HG02763 (cell line): Measurements from ENCODE around the gene OR1F1.
"Not testable (repeated sequence)": the region's sequence is repeated elsewhere in the genome, so short reads cannot be mapped to it uniquely, and the experiment has no call there.

ENCODE experiments used
- ATAC-seq: cut with Tn5 transposase; IDR thresholded peaks from one replicate; pipeline ENCODE4 v1.9.1; 2021; ENCODE audit warnings: mild to moderate bottlenecking, moderate library complexity; ENCODE audit not compliant: unreplicated experiment

Gene OR1F1

DNA sequence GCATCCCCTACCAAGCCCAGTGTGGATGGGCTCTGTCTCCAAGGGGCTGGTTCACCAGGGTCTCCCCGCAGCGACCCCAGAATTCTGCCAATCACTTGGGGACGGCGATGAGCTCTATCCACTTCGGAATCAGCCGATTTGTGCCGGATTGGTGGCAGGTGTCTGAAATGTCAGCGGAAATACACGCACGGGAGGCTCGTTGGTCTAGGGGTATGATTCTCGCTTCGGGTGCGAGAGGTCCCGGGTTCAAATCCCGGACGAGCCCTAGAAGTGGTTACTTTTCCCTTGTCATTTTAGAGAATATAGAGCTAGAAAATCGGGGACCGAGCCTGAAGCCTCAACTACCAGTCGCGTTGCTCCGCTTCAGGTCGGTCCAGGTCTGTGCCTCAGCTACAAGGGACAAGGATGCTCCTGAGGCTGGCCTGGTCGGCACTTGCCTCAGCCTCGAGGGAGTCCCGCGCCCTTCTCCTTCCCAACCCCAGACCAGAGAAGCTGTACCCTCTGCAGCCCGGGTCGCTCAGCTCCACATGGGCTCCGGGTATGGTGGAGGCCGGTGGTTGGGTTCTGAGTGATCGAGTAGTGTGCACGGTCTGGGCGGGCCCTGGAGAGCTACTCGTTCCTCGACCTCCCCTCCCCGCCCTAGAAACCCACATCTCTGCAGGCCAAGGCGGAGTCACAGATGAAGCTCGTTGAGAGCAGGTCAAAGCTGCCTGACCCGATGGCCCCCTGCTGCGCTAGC, 16.0 kb upstream of the OR1F1 start:
- no peak for ATAC-seq

DNA sequence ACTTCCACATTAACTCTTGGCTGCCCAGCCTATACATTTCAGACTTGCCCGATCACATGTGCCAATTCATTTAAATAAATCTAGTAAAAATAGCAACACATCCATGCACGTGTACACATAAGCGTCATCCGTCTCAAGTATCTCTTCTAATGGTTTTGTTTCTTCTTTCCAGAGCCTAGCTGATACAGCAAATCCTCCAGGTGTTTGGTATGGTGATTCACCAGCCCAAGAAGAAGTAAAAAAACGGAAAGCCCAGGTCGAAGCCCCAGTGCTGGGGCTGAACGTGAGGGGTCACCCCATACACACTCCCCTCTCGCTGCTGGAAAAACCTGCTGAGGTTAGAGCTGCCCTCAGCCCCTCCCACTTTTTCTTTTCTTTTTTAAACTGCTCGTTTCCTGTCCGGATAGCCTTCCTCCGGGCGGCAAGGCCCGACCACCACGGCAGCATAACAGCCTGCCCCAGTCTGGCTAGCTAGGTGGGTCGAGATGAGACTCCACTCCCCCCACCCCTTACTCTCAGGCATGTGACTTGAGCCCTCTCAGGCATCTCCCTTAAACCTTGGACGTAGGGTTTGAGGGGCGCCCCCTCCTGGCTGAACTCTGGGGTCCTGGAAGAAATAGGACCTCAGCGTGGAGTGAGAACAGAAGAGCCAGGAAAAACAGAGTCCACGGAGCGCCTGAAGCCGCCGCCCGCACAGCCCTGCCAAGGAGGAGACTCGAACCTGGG, 13.9 kb upstream of the OR1F1 start:
- ATAC-seq: no peak

DNA sequence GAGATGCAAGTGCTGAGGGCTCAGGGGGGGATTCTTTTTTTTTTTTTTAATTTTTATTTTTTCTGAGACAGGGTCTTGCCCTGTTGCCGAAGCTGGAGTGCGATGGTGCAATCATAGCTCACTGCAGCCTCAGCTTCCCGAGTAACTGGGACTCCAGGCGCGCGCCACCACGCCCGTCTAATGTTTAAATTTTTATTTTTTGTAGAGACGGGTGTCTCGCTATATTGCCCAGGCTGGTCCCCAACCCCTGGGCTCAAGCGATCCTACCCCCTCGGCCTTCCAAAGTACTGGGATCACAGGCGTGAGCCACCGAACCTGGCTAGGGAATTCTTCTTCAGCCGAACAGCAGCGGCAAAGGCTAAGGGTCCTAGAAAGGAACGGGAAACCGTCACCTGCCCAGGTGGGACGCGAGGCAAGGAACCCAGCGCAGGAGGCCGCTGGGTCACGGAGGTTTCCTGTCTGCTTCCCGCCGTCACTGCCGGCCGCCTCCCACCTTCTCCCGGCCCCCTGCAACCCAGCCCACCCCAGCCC, 13.3 kb upstream of the OR1F1 start:
- ATAC-seq: no peak

DNA sequence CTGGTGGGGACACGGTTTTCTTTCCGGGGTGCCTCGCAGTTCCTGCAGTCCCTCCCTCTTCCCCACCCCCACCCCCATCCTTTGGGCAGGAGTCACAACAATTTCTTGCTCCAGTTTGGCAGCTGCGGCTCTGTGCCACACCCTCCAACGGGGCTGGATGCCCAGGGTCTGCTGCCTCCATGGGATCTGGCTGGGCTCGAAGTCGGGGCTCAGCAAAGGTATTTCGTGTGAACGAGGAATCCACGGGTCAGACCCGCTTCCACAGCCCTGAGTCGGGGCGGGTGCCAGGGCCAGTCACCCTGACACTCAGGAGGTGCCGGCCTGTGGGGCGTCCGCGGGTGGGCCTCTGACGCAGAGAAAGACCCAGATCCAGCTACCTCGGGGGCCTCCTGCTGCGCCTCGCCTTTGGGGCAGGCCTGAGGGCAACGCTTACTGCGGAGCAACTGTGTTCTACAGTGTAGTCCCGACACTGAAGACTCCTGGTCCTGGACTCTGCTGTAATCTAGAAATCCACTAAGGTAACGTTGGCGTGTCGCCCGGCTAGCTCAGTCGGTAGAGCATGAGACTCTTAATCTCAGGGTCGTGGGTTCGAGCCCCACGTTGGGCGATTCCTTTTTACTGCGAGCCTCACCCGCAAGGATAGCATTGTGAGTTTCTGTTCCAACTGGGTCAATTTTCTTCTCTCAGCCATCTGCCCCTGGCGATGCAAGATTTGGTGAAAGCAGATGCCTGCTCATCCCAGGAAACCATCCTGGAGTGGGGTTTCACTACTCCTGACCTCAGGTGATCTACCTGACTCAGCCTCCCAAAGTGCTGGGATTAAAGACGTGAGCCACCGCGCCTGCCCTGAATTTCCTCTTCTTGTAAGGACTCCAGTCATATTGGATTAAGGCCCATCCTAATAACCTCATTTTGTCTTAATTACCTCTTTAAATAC, 12.6 kb upstream of the OR1F1 start:
- ATAC-seq: no peak

DNA sequence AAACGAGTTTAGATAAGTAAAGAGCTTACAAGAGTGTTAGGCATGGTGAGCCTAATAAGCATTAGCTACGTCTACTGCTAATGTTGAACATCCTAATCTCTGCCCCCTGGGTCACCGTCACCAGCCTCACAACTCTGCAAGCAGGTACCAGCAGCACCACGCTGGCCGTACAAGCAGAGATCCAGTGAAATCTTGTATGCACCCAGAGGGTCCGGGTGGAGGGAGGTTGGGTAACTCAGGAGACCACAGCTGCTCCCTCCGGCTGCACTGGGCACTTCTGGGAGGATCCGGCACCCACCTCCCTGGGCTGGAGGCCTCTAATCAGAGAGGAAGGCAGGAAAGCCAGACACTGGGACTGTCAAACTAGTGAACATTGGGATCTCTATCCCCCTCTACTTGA, 8.4 kb upstream of the OR1F1 start:
- no peak for ATAC-seq

DNA sequence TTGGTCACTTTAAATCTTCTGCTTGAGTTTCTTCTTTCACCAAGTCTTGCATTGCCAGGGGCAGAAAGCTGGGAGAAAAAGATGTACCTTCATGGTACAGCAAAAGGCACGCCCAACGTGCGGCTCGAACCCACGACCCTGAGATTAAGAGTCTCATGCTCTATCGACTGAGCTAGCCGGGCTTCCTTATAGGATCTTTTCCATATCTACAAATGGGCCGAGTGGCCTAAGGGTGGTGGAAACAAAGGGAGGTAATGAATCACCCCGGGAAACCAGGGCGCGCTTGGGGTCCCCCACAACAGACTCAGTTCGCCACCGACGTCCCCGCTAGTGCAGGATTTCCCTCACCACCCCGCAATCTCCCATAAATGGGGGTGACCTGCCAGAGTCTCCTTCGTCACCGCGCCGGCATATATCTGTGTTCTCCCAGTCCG, 7.5 kb upstream of the OR1F1 start:
- no peak for ATAC-seq

DNA sequence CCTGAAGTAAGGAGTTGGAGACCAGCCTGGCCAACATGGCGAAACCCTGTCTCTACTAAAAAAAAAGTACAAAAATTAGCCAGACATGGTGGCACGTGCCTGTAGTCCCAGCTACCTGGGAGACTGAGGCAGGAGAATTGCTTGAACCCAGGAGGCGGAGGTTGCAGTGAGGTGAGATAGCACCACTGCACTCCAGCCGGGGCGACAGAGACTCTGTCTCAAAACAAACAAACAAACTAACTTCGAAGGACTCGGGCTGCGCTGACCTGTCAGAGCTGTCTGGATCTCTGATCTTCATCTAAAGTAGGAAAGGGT, 5.8 kb upstream of the OR1F1 start:
- ATAC-seq: not testable (repeated sequence)

DNA sequence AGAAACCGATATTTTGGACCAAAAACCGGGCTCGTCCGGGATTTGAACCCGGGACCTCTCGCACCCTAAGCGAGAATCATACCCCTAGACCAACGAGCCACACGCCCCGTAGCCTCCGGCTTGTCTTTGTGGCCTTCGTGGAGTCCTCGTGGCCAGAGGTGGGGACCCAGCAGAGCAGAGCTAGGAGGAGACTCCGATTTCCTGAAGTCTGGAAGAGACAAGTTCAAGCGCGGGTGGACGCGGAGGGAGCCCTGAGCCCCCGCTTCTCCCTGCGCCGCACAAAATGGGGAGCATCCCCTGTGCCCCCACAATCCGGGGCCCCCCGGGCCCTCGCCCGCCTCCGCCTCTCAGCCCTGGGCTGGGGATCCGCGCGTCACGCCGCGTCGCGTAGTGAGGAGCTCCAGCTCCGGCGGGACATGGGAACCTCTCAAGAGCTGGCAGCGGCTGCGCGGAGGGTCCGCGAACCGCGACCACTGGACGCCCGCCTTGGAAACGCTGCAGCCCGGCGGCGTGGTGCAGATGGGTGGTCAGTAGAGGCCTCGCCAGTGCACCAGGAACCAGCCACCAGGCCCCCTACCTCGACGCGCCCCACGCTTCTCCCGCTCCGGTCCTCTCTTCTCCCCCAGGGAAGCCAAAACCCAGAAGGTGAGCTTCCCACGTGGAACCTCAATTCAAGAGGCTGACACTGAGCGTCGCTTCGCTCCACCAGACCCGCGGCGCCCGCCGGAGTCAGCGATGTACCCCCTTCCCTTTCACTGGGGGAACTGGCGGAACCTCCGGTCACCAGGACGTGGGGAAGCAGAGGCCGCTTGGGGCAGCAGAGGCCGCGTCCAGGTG, 5.2 kb upstream of the OR1F1 start:
- ATAC-seq: no peak

DNA sequence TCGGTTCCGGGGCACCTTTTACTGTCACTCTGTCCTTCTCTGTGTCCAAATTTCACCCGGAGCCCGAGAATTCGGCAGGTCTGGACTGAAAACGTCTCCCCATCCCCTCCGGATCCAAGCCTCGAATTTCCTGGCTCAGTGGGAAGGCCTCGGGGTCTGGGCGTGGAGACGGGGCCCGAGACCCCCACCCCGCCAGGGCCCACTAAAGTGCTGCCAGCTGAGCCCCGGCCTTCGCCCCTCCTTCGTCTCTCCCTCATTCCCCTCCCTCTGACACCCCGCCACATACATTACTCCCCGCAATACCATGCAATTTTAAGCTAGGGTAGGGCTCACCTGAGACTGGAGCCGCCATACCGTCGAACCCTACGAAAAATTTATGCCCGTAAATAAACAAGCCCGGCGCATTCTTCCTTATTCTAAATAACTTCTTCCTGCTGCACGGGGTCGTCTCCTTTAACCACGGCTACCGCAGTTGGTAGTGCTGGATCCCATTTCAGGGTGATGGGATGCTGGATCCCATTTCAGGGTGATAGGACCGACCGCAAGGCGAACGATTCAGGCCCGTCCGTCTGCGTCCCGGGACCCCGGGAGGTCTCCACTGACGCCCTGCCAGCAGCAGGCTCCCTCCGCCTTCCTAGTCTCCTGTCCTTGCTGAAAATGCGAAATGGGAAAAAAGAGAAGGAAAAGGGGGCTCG, 4.4 kb upstream of the OR1F1 start:
- no peak for ATAC-seq

DNA sequence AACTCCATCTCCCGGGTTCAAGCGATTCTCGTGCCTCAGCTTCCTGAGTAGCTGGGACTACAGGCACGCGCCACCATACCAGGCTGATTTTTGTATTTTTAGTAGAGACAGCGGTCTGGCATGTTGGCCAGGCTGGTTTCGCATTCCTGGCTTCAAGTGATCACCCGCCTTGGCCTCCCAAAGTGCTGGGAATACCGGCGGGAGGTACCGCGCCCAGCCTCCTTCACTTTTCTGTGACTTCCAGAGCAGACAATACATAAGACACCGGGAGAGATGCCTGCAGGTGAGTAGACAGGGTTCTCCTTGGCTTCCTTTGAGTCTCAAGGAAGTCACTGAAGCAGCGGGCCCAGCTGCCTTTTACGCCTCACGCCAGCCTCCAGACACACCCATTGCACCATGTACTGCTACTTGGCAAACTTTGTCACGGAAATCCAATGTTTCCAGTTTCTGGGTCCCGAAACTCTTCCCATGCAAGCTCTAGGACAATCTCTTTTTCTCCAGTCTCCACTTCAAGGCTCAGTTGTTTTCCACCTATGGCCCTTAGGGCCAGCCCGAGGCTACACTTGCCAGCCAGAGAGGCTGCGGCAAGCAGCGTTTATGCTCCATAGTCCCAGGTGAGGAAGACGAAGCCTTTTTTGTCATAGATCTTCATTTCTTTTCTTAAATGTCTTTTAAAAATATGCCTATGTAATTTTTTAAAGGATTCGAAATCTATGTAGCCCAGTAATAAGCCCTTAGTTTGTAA, 886 bp upstream of the OR1F1 start:
- ATAC-seq: no peak

DNA sequence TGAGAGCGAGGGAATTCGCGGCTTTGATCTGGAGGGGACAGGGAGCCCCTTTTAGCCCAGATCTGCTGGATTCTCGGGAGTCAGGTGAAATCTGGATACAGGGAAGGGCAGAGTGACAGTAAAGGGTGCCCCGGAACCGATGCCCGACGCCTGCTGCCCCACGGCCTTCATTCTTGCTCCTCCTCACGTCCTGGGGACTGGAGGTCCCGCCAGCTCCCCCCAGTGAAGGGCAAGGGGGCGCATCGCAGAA, 596 bp downstream of the OR1F1 start:
- ATAC-seq: no peak

DNA sequence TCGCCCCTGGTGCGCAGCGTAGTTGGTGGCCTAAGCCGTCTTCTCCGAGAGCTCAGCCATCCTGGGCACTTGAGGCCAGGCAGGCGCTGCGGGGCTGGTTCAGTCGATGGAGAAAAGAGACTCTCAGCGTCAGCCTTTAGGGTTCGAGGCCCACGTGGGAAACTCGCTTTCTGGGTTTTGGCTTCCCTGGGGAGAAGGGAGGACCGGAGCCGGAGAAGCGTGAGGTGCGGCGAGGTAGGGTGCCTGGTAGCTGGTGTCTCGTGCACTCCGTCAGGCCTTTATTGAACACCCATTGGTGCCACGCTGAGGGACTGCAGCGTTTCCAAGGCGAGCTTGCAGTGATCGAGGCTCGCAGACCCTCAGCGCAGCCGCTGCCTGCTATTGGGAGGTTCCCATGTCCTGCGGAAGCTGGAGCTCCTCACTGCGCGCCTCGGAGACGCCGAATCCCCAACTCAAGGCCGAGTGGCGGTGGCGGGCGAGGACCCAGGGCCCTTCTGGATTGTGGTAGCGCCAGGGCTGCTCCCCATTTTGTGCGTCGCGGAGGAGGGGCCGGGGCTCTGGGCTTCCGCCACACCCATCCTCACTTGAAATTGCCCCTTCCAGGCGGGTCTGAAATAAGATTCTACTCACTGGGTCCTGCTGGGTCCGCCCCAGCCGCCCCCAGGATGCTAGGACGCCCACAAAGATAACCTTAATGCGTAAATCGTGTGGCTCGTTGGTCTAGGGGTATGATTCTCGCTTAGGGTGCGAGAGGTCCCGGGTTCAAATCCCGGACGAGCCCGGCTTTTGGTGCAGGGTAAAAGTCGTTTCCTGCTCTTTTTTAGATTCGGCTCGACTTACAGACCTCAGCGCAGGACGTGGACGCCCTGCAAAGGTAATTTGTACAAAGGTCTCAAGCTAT, 1.2 kb downstream of the OR1F1 start:
- no peak for ATAC-seq

DNA sequence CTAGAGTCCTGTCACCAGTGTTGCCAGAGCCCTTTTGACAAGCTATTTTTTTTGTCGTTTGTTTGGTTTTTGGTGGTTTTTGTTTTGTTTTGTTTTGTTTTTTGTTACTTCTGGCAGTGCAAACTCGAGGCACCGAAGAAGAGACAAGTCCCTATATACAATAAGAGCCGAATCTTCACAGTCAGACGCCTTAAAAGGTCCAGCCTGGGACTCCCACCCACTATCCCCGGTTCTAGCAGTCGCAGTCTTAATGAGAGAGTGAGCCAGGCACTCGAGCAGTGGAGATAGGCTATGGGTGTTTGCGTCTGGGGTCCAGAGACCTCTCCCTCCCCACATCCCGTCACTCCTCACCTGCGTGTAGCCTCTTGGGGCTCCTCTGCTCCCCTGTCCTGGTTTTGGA, 1.9 kb downstream of the OR1F1 start:
- ATAC-seq: no peak

DNA sequence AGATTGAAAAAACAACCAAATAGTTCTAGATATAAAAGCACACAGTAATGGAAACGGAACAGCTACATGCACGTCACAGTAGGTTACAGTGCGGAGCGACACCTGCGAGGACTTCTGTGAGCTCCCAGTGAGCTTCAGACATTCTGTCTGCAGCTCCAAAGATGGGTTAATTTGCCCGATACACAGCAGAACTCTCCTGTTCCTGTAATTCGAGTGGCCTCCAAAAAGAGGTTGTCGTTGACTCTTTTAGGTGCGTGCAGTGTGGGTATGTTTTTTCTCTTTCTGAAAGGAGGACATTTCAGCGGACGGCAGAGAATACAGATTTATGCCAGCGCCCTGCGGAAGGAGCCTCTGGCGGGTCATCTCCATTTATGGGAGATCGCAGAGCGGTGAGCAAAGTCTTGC, 2.9 kb downstream of the OR1F1 start:
- ATAC-seq: no peak

DNA sequence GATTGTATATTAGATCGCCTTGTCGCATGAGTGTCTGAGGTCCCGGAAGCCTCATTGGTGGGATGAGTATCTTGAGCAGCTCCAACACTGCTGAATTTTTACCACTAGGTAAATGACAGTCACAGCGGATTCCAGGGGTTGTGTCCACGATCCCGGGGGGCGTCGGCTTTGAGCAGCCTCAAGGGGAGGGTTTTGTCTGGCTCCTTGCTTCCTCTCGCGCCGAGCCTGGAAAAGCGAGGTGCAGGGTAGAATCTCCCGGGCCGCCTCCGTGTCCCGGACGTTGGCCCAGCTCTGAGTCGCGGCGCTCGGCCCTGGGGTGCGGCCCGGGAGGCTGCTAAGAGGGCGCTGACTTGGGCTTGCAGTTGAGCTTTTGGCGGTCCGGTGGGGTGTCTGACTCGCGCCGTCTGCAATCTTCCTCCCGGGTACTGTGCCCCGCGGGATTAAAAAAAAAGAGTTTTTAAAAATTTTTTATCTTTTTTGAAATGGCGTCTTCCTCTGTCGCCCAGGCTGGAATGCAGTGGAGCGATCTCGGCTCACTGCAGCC, 4.5 kb downstream of the OR1F1 start:
- ATAC-seq: no peak

DNA sequence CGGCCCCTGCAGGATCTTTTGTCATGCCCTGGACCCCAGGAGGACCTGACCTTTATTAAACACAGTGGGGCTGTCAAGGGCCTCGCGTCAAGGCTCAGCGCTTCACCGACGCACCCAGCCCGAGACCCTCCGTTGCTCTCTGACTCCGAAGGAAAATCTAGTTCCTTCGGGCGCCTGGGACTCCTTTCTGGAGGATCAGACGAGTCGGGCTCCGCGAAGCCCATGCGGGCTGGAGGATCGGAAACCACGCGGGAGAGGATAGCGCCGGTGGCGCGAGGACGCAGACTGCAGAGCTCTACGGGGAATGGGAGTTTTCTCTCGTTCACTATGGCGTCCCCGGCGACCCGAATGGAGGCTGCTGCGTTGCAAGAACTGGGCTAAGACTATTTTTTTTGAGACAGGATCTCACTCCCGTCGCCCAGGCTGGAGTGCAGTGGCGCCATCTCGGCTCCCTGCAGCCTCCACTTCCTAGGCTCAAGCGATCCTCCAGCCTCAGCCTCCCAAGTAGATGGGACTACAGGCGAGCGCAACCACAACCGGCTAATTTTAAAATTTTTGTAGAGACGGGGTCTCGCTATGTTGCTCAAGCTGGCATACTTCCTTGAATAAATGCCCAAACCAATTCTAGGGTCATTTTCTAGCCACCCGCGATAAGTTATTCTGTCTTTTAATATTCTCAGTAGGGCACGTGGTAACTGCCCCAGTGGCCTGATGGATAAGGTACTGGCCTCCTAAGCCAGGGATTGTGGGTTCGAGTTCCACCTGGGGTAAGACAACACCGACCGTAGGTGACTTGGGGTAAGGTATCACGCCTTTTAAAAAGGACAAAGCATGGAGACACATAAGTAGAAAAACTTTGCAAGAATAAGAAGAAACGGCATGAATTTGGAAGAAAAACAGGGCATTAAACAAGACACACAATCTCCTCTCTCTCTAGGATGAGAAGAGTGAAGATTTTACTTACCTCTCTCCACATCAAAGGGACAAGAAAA, 5.5 kb downstream of the OR1F1 start:
- no peak for ATAC-seq

DNA sequence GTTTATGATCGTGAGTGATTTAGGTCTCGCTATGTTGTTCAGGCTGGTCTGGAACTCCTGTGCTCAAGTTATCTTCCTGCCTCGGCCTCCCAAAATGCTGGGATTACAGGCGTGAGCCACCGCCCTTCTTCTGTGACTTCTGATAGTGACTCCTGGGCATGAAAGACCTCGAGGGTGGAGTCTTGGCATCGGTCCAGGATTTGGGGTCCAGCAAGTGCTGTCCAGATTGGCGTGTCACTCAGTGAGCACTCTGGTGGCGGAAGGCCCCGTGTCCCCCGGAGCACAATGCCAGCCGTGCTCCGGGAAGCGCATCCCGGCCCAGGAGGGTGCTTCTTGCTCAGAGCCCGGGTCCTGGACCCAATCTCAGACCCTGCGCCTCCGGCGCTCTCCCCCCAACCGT, 6.8 kb downstream of the OR1F1 start:
- no peak for ATAC-seq
